ENCODE measurements around the gene UBE2O. TPM values are rescaled to one million over a fixed set of nuclear protein-coding genes. Genes with fewer than 3 reads are reported as not detected.

Gene UBE2O
- total and polyA plus RNA-seq, 2 experiments from 2014 or later: 28.5 to 62.6 TPM

GRCh38 chr17:76415786-76416185, 37.2 kb downstream of the UBE2O start:
- H3K4me1 ChIP-seq (ENCODE audit: low read depth): peaks cover 50% of the 10 kb centered on the region
- no peak for TF ChIP-seq CTCF (IDR thresholded peaks at IDR 0.05; ENCODE audit: low read depth, low read length)
- H3K4me3 ChIP-seq: no peak overlapping the region
- no peaks in the 10 kb centered on the region for H3K27me3 ChIP-seq
- no peak for DNase-seq (ENCODE audit: low read depth in 1 of 2, low spot score in 1 of 2)
- no peaks in the 10 kb centered on the region for H3K36me3 ChIP-seq
- no peaks in the 10 kb centered on the region for H3K9me3 ChIP-seq (ENCODE audit: low read depth)
- H3K27ac ChIP-seq: no peak overlapping the region

- Histone ChIP-seq H3K27ac (peak overlapping the region; percentile 56), H3K4me3 (no peak overlapping the region), H3K27me3 (no peaks in the 10 kb centered on the region), H3K9me3 (ENCODE audit: low read depth) (no peaks in the 10 kb centered on the region), H3K36me3 (no peaks in the 10 kb centered on the region), H3K4me1 (ENCODE audit: low read depth) (peaks cover 41% of the 10 kb centered on the region)
- peak; percentile 81 to 93 for DNase-seq (ENCODE audit: low read depth in 1 of 2, low spot score in 1 of 2)
- TF ChIP-seq CTCF (IDR thresholded peaks at IDR 0.05; ENCODE audit: low read depth, low read length): no peak
Measured at GRCh38 chr17:76414334-76415295, 38.3 kb downstream of the UBE2O start.

GRCh38 chr17:76411247-76411646, 41.7 kb downstream of the UBE2O start:
- Histone ChIP-seq H3K27ac (no peak overlapping the region), H3K27me3 (no peaks in the 10 kb centered on the region), H3K36me3 (no peaks in the 10 kb centered on the region), H3K9me3 (ENCODE audit: low read depth) (no peaks in the 10 kb centered on the region), H3K4me1 (ENCODE audit: low read depth) (peaks cover 32% of the 10 kb centered on the region), H3K4me3 (no peak overlapping the region)
- TF ChIP-seq CTCF (IDR thresholded peaks at IDR 0.05; ENCODE audit: low read depth, low read length): no peak
- no peak for DNase-seq (ENCODE audit: low read depth in 1 of 2, low spot score in 1 of 2)

DNA sequence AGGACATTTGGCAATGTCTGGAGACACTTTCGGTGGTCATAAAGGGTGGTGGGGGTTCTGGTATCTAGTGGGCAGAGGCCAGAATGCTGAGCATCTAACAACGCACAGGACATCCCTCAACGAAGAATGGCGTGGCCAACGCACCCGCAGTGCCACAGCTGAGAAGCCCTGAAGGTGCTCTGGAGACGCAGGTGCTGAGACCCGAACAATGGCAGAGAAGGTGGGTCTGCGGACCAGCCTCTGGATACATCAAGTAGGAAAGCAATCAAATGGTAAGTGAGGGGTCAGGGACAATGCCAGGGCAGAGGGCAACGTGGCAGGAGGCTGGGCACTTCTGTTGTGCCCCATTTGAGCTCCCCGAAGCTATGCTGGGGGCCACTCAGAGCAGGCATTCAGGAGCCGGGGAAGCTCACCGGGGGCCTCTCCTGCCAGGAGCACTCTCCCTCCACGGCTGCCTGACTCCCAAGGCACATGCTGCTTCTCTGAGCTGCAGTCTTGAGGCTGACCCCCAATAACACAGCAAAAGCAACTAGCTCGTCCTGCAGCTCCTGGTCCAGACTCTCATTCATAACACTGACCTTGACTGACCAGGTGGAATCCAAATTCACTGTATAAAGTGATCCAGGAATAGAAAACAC, 42.5 kb downstream of the UBE2O start:
- H3K27ac ChIP-seq: no peak overlapping the region

More for the DNA sequence above, 42.5 kb downstream of the UBE2O start:
- Histone ChIP-seq H3K9me3 (ENCODE audit: low read depth) (no peaks in the 10 kb centered on the region), H3K4me1 (ENCODE audit: low read depth) (peaks cover 40% of the 10 kb centered on the region), H3K4me3 (no peak overlapping the region), H3K27me3 (no peaks in the 10 kb centered on the region), H3K36me3 (no peaks in the 10 kb centered on the region)
- no peak for TF ChIP-seq CTCF (IDR thresholded peaks at IDR 0.05; ENCODE audit: low read depth, low read length)
- no peak for DNase-seq (ENCODE audit: low read depth in 1 of 2, low spot score in 1 of 2)
